Measurements from ENCODE around the gene YRDC. TPM values are rescaled to one million over a fixed set of nuclear protein-coding genes. Genes with fewer than 3 reads are reported as not detected.
A peak's percentile ranks its signal among the peaks of the same experiment; 100 is the strongest.

YRDC gene
- total and polyA plus RNA-seq, 2 of the 13 experiments (the other 11 are each of a cell fraction or from before 2014, with no cell fraction given), result 27.5 to 29.2 TPM

DNA sequence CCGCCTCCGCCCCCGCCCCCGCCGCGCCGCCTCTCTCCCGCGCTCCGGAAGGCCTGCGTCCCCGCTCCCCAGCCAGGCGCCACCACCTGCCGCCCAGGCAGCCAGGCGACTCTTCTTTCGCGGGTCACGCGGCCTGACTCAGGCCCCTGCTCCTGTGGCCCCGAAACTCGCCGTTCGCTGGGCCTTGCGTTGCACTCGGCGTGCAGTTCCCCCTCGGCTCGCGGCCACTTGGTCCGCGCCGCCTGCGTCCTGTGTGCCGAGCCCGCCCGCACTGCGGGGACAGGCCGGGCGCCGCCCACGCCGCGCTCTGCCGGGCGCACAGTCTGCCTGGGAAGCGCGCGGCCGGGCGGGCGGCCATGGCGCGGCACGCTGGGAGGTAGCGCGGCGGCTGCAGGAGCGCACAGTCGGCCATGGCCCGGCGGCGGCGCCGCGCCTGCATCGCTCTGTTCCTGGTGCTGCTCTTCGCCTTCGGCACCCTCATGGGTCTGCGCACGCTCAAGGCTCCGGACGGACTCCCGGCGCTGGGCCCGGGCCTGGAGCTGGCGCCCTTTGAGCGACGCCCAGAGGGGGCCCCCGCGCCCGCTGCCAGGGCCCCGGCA lies 14.1 kb downstream of the YRDC start, which contains the start of gene MANEAL (continued):
- TF ChIP-seq, protein P1, sequence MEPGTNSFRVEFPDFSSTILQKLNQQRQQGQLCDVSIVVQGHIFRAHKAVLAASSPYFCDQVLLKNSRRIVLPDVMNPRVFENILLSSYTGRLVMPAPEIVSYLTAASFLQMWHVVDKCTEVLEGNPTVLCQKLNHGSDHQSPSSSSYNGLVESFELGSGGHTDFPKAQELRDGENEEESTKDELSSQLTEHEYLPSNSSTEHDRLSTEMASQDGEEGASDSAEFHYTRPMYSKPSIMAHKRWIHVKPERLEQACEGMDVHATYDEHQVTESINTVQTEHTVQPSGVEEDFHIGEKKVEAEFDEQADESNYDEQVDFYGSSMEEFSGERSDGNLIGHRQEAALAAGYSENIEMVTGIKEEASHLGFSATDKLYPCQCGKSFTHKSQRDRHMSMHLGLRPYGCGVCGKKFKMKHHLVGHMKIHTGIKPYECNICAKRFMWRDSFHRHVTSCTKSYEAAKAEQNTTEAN (CRISPR knock-in tag; conservative IDR thresholded peaks at IDR 0.05), result peak; percentile 70; the same call in 1 of the 2 replicates
- TF ChIP-seq, protein P2, sequence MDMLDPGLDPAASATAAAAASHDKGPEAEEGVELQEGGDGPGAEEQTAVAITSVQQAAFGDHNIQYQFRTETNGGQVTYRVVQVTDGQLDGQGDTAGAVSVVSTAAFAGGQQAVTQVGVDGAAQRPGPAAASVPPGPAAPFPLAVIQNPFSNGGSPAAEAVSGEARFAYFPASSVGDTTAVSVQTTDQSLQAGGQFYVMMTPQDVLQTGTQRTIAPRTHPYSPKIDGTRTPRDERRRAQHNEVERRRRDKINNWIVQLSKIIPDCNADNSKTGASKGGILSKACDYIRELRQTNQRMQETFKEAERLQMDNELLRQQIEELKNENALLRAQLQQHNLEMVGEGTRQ (IDR thresholded peaks at IDR 0.05; ENCODE audit: low read depth, low read length), result no peak
- TF ChIP-seq, protein P2 (CRISPR knock-in tag; IDR thresholded peaks at IDR 0.05; ENCODE audit: borderline replicate concordance), result no peak
- TF ChIP-seq PCBP2 (optimal IDR thresholded peaks at IDR 0.05; ENCODE audit: low read depth, low read length, poor library complexity, severe bottlenecking), result no peak
- no peak for TF ChIP-seq ARHGAP35 (CRISPR knock-in tag; IDR thresholded peaks at IDR 0.05; ENCODE audit: borderline replicate concordance)
- peak; percentile 67; the same call in 1 of the 2 replicates for TF ChIP-seq HOXA3 (CRISPR knock-in tag; IDR thresholded peaks at IDR 0.05)
- no peak; the same call in 1 of the 2 replicates for TF ChIP-seq ZNF816 (CRISPR knock-in tag; IDR thresholded peaks at IDR 0.05; ENCODE audit: borderline replicate concordance)
- no peak for TF ChIP-seq ZFP36L2 (CRISPR knock-in tag; IDR thresholded peaks at IDR 0.05)
- TF ChIP-seq, protein P3, sequence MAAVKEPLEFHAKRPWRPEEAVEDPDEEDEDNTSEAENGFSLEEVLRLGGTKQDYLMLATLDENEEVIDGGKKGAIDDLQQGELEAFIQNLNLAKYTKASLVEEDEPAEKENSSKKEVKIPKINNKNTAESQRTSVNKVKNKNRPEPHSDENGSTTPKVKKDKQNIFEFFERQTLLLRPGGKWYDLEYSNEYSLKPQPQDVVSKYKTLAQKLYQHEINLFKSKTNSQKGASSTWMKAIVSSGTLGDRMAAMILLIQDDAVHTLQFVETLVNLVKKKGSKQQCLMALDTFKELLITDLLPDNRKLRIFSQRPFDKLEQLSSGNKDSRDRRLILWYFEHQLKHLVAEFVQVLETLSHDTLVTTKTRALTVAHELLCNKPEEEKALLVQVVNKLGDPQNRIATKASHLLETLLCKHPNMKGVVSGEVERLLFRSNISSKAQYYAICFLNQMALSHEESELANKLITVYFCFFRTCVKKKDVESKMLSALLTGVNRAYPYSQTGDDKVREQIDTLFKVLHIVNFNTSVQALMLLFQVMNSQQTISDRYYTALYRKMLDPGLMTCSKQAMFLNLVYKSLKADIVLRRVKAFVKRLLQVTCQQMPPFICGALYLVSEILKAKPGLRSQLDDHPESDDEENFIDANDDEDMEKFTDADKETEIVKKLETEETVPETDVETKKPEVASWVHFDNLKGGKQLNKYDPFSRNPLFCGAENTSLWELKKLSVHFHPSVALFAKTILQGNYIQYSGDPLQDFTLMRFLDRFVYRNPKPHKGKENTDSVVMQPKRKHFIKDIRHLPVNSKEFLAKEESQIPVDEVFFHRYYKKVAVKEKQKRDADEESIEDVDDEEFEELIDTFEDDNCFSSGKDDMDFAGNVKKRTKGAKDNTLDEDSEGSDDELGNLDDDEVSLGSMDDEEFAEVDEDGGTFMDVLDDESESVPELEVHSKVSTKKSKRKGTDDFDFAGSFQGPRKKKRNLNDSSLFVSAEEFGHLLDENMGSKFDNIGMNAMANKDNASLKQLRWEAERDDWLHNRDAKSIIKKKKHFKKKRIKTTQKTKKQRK (IDR thresholded peaks at IDR 0.05; ENCODE audit: low read length), result no peak
- no peak for TF ChIP-seq MAF1 (CRISPR knock-in tag; IDR thresholded peaks at IDR 0.05; ENCODE audit: borderline replicate concordance)
- TF ChIP-seq, protein P4, sequence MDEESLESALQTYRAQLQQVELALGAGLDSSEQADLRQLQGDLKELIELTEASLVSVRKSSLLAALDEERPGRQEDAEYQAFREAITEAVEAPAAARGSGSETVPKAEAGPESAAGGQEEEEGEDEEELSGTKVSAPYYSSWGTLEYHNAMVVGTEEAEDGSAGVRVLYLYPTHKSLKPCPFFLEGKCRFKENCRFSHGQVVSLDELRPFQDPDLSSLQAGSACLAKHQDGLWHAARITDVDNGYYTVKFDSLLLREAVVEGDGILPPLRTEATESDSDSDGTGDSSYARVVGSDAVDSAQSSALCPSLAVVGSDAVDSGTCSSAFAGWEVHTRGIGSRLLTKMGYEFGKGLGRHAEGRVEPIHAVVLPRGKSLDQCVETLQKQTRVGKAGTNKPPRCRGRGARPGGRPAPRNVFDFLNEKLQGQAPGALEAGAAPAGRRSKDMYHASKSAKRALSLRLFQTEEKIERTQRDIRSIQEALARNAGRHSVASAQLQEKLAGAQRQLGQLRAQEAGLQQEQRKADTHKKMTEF (CRISPR knock-in tag; IDR thresholded peaks at IDR 0.05), result no peak
- TF ChIP-seq ZIK1 (CRISPR knock-in tag; IDR thresholded peaks at IDR 0.05; ENCODE audit: borderline replicate concordance, low read depth), result peak; percentile 56; the same call in 1 of the 2 replicates
- TF ChIP-seq WIZ (CRISPR knock-in tag; IDR thresholded peaks at IDR 0.05), result no peak
- no peak for TF ChIP-seq ZSCAN31 (CRISPR knock-in tag; IDR thresholded peaks at IDR 0.05; ENCODE audit: low read depth)
- TF ChIP-seq, protein P5, sequence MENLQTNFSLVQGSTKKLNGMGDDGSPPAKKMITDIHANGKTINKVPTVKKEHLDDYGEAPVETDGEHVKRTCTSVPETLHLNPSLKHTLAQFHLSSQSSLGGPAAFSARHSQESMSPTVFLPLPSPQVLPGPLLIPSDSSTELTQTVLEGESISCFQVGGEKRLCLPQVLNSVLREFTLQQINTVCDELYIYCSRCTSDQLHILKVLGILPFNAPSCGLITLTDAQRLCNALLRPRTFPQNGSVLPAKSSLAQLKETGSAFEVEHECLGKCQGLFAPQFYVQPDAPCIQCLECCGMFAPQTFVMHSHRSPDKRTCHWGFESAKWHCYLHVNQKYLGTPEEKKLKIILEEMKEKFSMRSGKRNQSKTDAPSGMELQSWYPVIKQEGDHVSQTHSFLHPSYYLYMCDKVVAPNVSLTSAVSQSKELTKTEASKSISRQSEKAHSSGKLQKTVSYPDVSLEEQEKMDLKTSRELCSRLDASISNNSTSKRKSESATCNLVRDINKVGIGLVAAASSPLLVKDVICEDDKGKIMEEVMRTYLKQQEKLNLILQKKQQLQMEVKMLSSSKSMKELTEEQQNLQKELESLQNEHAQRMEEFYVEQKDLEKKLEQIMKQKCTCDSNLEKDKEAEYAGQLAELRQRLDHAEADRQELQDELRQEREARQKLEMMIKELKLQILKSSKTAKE (CRISPR knock-in tag; IDR thresholded peaks at IDR 0.05; ENCODE audit: borderline replicate concordance), result peak; percentile 54; the same call in 1 of the 2 replicates
- no peak for TF ChIP-seq KDM5A (IDR thresholded peaks at IDR 0.05; ENCODE audit: borderline replicate concordance, low read length)
- no peak for TF ChIP-seq MEIS1 (CRISPR knock-in tag; IDR thresholded peaks at IDR 0.05; ENCODE audit: borderline replicate concordance)
- no peak for TF ChIP-seq HMG20B (CRISPR knock-in tag; conservative IDR thresholded peaks at IDR 0.05)
- TF ChIP-seq ZNF850 (CRISPR knock-in tag; conservative IDR thresholded peaks at IDR 0.05), result 0 out of 2 replicates have a peak, but pooled peaks have one; percentile 49

Data from HepG2 (cell line).